Thymus (tissue), 11 donors: ENCODE results near the gene IL1RL2. TPM values are rescaled to one million over a fixed set of nuclear protein-coding genes. Genes with fewer than 3 reads are reported as not detected.
A peak's percentile ranks its signal among the peaks of the same experiment; 100 is the strongest.

Experiments
- DNase-seq, 9 donors: peaks; one replicate each; pipeline ENCODE4 v3.0.0-alpha.2; 2013; ENCODE audit warnings: low spot score in 9 of 9, low read depth in 6 of 9, missing footprints in 1 of 9
- H3K27ac ChIP-seq, 2 donors: one replicate each; pipeline ENCODE4 v1.5.1; 2013; ENCODE audit warnings: control low read depth in 1 of 2, low read depth in 1 of 2, low read length in 1 of 2, mild to moderate bottlenecking in 1 of 2, moderate library complexity in 1 of 2
- H3K27me3 ChIP-seq, 2 donors: one replicate each; pipeline ENCODE4 v1.5.1; 2013; ENCODE audit warnings: low read length in 1 of 2; ENCODE audit not compliant: control insufficient read depth in 2 of 2, insufficient read depth in 1 of 2
- H3K36me3 ChIP-seq, 2 donors: one replicate each; pipeline ENCODE4 v1.5.1; 2013; ENCODE audit warnings: low read length in 1 of 2, mild to moderate bottlenecking in 1 of 2, moderate library complexity in 1 of 2; ENCODE audit not compliant: control insufficient read depth in 2 of 2, insufficient read depth in 2 of 2
- H3K4me1 ChIP-seq, 2 donors: one replicate each; pipeline ENCODE4 v1.5.1; 2013; ENCODE audit warnings: low read length in 2 of 2; ENCODE audit not compliant: control insufficient read depth in 2 of 2, insufficient read depth in 2 of 2
- H3K4me3 ChIP-seq, 2 donors: one replicate each; pipeline ENCODE4 v1.5.1; 2013; ENCODE audit warnings: low read length in 2 of 2, control low read depth in 1 of 2, mild to moderate bottlenecking in 1 of 2
- H3K9me3 ChIP-seq, 2 donors: one replicate each; pipeline ENCODE4 v1.5.1; 2013; ENCODE audit warnings: low read length in 1 of 2, mild to moderate bottlenecking in 1 of 2; ENCODE audit not compliant: control insufficient read depth in 2 of 2, insufficient read depth in 1 of 2
- WGBS: extraction: QIAGEN DNeasy Blood & Tissue Kit; methylation state at CpG from one replicate; pipeline ENCODE4 v1.1.7; 2013; 5-methylcytosine and 5-hydroxymethylcytosine counted together
- polyA plus RNA-seq: library from polyadenylated mRNA; stranded (reverse); fragments of 200-250 nt; gene quantifications from one replicate; pipeline ENCODE4 v1.2.3, GENCODE V29; 2013
- total RNA-seq: library from RNA; stranded (reverse); fragments of 120-200 nt; gene quantifications from one replicate; pipeline ENCODE4 v1.2.4, GENCODE V29; 2013
- donor health status: healthy.

The IL1RL2 gene
- total and polyA plus RNA-seq, 2 donors = 0.19 to 1.1 TPM

- Histone ChIP-seq H3K9me3 (no peaks in the 10 kb centered on the region), H3K4me1 (no peaks in the 10 kb centered on the region), H3K27ac (no peak overlapping the region), H3K27me3 (no peaks in the 10 kb centered on the region), H3K36me3 (no peaks in the 10 kb centered on the region), H3K4me3 (no peak overlapping the region)
- WGBS = 98% methylated on average over 1 of the region's 1 CpG
- no peak for DNase-seq
These were observed 79.4 kb downstream of the IL1RL2 start for GRCh38 chr2:102266204-102266603.

GRCh38 chr2:102267774-102268173 lies 81.0 kb downstream of the IL1RL2 start:
- no peaks in the 10 kb centered on the region for H3K36me3 ChIP-seq
- no peak overlapping the region for H3K4me3 ChIP-seq
- no peak overlapping the region for H3K27ac ChIP-seq
- H3K4me1 ChIP-seq = no peaks in the 10 kb centered on the region
- no peaks in the 10 kb centered on the region for H3K27me3 ChIP-seq
- H3K9me3 ChIP-seq = no peaks in the 10 kb centered on the region
- no peak for DNase-seq
- 95% methylated on average over 6 of the region's 6 CpGs for WGBS

- DNase-seq = no peak
- Histone ChIP-seq H3K27ac (no peak overlapping the region), H3K27me3 (no peaks in the 10 kb centered on the region), H3K4me1 (no peaks in the 10 kb centered on the region), H3K4me3 (no peak overlapping the region), H3K36me3 (no peaks in the 10 kb centered on the region), H3K9me3 (no peaks in the 10 kb centered on the region)
- WGBS = 94% methylated on average over 4 of the region's 4 CpGs
These were observed 81.8 kb downstream of the IL1RL2 start for GRCh38 chr2:102268510-102269199.

- Histone ChIP-seq H3K9me3 (no peaks in the 10 kb centered on the region), H3K27me3 (no peaks in the 10 kb centered on the region), H3K27ac (no peak overlapping the region), H3K36me3 (no peaks in the 10 kb centered on the region), H3K4me1 (no peaks in the 10 kb centered on the region), H3K4me3 (no peak overlapping the region)
- no peak for DNase-seq
- WGBS = 95% methylated on average over 4 of the region's 4 CpGs
These were observed 82.3 kb downstream of the IL1RL2 start for GRCh38 chr2:102269200-102269524.

- no peak for DNase-seq
- 52% methylated on average over 5 of the region's 5 CpGs for WGBS
- Histone ChIP-seq H3K4me3 (no peak overlapping the region), H3K9me3 (no peaks in the 10 kb centered on the region), H3K27me3 (no peaks in the 10 kb centered on the region), H3K4me1 (peaks cover 0 to 7% of the 10 kb centered on the region in 2 donors), H3K27ac (no peak overlapping the region), H3K36me3 (no peaks in the 10 kb centered on the region)
These were observed 85.0 kb downstream of the IL1RL2 start for GRCh38 chr2:102271844-102272243.

- H3K9me3 ChIP-seq = no peaks in the 10 kb centered on the region
- 90% methylated on average over 6 of the region's 6 CpGs for WGBS
- no peak for DNase-seq
- no peak overlapping the region for H3K27ac ChIP-seq
- no peak overlapping the region for H3K4me3 ChIP-seq
- no peaks in the 10 kb centered on the region for H3K27me3 ChIP-seq
- no peaks in the 10 kb centered on the region for H3K36me3 ChIP-seq
- H3K4me1 ChIP-seq = peaks cover 0 to 18% of the 10 kb centered on the region in 2 donors
These were observed 86.9 kb downstream of the IL1RL2 start for GRCh38 chr2:102273619-102274211.

- no peaks in the 10 kb centered on the region for H3K9me3 ChIP-seq
- H3K27me3 ChIP-seq = no peaks in the 10 kb centered on the region
- peak in 2 of 9 donors; percentile 14 to 41 for DNase-seq
- no peak overlapping the region for H3K27ac ChIP-seq
- WGBS = 55% methylated on average over 2 of the region's 2 CpGs
- no peaks in the 10 kb centered on the region for H3K36me3 ChIP-seq
- H3K4me1 ChIP-seq = peaks cover 0 to 23% of the 10 kb centered on the region in 2 donors
- no peak overlapping the region for H3K4me3 ChIP-seq
These were observed 89.9 kb downstream of the IL1RL2 start for GRCh38 chr2:102276549-102277201.

- Histone ChIP-seq H3K36me3 (no peaks in the 10 kb centered on the region), H3K27me3 (no peaks in the 10 kb centered on the region), H3K4me3 (no peak overlapping the region), H3K9me3 (no peaks in the 10 kb centered on the region), H3K27ac (no peak overlapping the region), H3K4me1 (peaks cover 0 to 23% of the 10 kb centered on the region in 2 donors)
- 97% methylated on average over 1 of the region's 1 CpG for WGBS
- no peak for DNase-seq
These were observed 90.4 kb downstream of the IL1RL2 start for GRCh38 chr2:102277202-102277700.

- 94% methylated on average over 3 of the region's 3 CpGs for WGBS
- Histone ChIP-seq H3K9me3 (no peaks in the 10 kb centered on the region), H3K4me1 (peaks cover 0 to 23% of the 10 kb centered on the region in 2 donors), H3K36me3 (no peaks in the 10 kb centered on the region), H3K27me3 (no peaks in the 10 kb centered on the region), H3K4me3 (no peak overlapping the region), H3K27ac (no peak overlapping the region)
- DNase-seq = no peak
These were observed 92.0 kb downstream of the IL1RL2 start for GRCh38 chr2:102278720-102279390.
